ENCODE data around the gene OR1L1. TPM values are rescaled to one million over a fixed set of nuclear protein-coding genes. Genes with fewer than 3 reads are reported as not detected.

OR1L1 gene
- total and polyA plus RNA-seq, 2 of the 8 experiments (the other 6 are each of a cell fraction or from before 2014, with no cell fraction given), result not detected

DNA sequence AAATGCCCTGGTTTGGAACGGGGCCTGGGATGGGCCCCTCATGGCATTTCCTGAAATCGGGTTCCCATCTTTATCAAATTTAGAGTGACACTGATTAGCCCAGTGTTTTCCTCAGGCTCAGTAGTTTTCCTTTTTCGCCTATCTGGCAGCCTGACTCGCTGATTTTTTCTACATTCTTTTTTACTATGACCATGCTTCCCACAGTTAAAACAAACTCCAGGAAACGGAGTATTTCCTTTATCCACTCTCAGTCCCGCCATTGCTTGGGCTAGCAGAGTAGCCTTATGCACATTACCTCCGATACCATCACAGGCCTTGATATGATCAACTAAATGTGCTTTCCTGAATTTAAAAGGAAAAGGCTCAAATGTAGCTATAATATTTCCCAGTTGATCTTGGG, 41.5 kb upstream of the OR1L1 start (continued):
- TF ChIP-seq RNF2 (IDR thresholded peaks at IDR 0.05; ENCODE audit: borderline replicate concordance, low read depth, low read length, missing control alignments, poor library complexity, severe bottlenecking) (no peak), TAF1 (IDR thresholded peaks at IDR 0.05; ENCODE audit: low read depth, low read length) (no peak), USF2 (IDR thresholded peaks at IDR 0.05; ENCODE audit: low read length) (no peak), CBX8 (IDR thresholded peaks at IDR 0.05; ENCODE audit: borderline replicate concordance, low read depth, low read length) (no peak), RBBP5 (IDR thresholded peaks at IDR 0.05; ENCODE audit: borderline replicate concordance, low read depth, low read length) (no peak)
- TF ChIP-seq, protein P1, sequence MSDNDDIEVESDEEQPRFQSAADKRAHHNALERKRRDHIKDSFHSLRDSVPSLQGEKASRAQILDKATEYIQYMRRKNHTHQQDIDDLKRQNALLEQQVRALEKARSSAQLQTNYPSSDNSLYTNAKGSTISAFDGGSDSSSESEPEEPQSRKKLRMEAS (IDR thresholded peaks at IDR 0.05), result no peak

Measured in H1 (cell line).